Stimulated activated CD4-positive, alpha-beta T cell treated with anti-CD3 and anti-CD28 coated beads, TNF-alpha, amount 100 ng/mL, for 4 hours (primary cell): ENCODE results near the gene ADCY1.

Experiments
- DNase-seq, 3 experiments: peaks; one replicate each; pipeline ENCODE4 v3.0.0-alpha.2; 2020; ENCODE audit warnings: low read depth in 3 of 3

The ADCY1 gene

DNA sequence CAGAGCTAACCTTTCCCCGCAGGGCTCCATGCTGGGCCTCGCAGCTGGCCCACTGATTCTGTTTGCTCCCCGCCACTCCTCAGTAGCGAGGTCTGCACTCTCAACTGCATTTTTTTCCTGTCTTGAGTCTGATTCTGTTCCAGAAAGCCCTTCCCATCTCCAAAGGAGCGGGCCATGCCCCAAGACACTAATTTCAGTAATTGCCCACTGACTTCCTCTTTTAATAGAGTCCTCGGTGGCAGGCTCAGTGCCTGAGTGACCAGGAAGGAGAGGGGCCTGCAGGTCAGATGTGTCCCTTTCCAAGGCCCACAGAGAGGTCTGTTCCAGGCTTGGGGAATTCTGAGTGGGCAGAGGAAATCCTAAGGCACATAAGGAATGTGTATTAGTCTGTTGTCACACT, 77.4 kb downstream of the ADCY1 start:
- DNase-seq: no peak

DNA sequence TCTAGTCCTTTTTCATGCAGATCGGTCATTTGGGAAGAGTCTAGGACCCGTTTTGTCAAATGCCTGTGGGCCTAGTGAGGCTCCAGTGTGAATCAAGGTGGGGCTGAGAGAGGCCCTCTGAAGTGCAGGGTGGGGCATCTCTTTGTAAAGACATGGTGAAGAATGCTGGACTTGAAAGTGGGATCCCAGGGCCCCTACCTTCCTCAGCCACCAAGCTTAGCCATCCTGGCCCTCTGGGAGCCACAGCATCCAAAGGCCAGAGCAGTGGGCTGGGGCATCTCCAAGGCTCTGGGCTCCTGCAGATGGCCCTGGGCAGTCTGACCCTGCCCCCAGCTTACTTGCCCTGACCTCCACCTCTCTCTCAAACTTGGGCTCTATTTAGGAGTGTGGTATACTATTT, 78.5 kb downstream of the ADCY1 start:
- no peak for DNase-seq

DNA sequence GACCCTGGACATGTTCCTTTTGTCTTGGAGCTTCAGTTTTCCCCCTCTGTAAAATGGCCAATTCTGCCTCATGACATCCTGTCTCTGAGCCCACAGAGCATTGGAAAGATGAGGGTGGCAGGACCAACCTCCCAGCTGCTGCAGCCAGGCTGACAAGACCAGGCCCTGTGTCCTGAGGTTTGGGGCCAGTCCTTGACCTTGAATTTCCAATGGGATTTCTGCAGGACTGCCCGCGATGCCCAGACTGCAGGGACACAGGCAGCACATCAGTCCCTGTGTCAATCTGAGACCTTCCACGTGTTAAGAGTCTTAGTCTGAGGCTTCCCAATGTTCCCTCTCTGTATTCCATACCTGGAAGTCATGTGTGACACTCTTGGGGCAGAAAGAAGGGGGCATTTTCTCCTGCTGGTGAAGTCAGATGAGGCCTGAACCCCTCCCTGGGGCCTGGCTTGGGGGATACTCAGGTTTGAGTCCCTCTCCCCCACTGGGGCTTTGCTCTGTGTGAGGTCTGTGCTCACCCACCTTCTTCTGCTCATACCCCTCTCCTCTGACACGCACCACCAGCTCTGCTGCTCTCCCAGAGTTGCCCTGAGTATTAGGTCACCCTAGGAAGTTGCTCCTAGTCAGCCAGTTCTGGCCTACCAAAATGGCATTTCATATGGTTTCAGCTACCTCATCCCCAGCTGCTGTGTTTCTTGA, 79.2 kb downstream of the ADCY1 start:
- DNase-seq: no peak

DNA sequence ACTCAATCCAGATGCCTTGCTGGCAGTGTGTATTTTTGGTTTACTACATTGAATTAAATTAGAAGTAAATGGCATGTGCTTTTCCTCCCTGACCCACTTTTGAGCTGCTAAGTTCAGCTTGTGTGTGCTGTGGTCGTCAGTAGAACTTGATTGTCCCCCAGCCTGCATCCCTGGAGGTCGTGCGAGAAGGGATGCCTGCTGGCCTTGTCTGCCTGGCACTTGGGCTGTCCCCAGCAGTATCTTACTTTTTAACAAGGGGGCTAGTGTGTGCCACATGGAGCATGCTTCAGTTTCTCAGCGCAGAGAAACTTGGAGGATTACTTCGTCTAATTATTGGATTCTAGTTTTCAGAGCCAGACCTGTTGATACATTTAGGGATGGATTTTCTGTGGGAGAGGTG, 80.2 kb downstream of the ADCY1 start:
- DNase-seq: no peak

DNA sequence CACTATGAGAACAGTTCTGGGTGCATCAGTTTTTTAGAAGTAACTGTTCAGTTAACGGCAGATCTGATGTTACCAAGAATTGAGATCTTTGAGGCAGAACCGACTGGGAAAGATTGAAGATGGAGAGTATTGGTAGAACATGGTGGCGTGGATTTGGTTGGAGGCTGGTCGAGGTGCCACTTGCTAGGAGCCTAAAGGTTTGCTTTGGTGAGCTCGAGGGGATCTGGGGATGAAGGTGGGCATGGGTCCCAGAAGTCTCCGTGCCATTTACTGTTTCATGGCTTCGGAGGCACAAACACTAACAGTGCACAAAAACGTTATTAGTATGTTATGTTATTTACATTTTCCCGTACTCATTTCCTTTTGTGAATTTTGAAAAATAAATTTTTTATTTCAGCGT, 81.4 kb downstream of the ADCY1 start:
- DNase-seq: no peak

DNA sequence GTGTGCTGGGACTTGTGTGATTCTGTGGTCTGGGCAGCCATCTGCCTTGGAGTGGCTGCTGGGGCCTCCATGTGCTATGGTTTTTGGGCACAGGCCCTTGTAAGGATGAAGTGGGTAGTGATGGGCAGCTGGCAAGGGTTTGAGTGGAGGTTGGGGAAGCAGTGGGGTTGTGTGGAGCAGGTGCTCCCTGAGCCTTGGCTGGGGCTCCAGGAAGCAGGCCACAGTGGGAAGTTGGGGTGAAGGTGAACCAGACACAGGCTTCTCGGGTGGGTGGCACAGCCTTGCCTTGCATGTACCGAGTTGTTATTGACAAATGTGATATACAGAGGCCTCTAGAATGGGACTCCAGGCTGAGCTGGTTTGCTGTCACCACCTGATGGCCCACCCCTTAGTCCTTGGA, 82.3 kb downstream of the ADCY1 start:
- DNase-seq: no peak

DNA sequence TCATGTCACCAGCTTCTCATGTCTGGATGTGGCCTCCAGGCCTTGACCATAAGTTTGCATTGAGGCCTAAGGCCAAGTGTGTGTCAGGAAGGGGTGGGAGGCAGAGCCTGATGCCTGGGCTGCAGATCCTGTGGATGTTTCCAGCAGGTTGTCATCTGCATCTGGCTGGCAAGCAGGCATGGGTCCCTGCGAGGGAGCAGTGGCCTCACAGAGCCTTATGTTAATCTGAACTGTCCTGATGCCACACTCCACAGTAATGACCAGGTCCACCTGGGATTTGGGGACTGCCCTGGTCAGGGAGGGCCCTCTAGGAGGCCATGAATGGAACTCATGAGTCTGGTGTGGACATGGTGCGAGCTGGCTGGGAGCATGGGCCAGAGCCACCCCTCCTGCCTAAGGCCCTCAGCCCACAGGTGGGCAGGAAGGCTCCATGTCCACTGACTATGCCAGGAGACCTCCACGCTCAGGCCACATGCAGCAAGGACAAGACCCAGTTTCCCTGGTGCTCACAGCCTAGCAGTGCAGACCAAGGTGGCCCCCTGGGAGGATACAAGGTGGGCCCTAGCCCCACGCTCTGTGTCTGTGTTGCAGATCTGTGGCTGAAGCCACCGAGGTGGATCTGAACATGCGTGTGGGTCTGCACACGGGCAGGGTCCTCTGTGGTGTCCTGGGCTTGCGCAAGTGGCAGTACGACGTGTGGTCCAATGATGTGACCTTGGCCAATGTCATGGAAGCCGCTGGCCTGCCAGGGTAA, 83.1 kb downstream of the ADCY1 start:
- DNase-seq: no peak

DNA sequence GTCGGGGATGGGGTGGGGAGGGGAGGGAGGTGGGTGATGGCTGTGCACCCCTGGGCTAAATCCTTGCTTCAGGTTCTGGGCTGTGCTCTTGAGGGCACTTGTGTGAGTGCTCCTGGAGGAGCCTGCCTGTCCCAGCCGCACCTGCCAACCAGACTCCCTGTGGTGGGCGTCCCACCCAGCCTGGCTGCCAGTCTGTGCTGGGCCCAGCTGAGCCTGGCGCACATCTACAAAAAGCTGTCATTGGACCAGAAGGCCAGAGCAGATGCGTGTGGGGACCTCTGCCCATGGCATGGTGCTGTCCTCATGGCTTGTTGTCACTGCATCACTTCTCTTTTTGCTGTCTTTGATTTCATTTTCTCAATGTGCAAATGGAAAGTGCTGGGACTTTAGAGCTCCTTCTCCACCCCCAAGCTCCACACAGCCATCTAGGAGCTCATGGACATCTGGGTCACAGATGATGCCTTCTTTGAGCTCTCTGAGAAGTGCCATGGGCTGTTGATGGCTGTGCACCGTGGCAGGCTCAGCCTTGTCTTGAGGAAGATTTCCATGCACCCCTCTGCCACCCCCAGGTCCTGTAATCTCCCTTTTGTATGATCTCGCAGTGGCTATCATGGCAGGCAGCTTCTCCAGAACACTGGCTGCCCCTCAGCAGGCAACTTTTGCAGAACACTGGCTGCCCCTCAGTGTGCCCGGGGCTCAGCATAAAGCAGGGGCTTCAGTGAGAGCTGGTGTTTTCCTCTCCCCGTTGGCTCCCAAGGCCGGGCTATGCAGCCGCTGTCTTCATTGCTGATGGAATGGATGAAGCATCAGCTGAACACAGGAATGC, 83.9 kb downstream of the ADCY1 start:
- DNase-seq: no peak

DNA sequence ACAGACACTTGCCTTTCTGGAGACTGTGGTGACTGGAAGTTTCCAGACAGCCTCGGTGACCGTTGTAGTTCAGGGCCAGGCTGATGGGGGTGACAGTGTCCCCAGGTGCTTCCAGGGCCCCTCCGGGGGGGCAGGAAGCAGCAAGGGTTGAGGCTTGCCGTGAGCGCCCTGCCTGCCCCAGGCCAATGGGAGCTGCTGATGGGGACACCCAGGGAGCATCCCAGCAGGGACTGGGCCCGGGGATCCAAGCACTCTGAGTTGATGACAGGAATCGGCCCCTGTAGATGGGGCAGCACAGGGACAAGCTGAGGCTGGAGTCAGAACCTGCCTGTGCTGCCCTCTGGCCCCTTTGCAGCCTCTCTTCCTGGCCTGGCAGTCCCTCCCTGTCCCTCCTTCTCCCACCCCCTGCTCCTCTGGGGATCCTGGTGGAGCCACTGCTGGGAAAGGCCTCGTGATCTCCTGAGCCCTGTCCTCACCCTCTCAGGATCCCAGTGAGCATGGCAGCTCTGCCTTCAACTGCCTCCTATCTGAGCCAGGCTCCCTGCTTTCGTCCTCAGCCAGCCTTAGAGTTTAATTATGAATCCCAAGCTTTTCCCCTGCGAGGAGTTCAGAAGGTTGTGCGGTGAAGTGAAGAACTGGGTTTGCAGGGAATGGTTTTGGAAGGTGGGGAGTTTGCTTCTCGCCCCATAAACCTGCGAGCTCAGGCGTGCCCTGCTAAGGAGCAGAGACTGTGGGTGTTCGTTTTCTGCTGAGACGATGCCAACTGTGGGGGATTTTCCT, 84.7 kb downstream of the ADCY1 start:
- DNase-seq: no peak

DNA sequence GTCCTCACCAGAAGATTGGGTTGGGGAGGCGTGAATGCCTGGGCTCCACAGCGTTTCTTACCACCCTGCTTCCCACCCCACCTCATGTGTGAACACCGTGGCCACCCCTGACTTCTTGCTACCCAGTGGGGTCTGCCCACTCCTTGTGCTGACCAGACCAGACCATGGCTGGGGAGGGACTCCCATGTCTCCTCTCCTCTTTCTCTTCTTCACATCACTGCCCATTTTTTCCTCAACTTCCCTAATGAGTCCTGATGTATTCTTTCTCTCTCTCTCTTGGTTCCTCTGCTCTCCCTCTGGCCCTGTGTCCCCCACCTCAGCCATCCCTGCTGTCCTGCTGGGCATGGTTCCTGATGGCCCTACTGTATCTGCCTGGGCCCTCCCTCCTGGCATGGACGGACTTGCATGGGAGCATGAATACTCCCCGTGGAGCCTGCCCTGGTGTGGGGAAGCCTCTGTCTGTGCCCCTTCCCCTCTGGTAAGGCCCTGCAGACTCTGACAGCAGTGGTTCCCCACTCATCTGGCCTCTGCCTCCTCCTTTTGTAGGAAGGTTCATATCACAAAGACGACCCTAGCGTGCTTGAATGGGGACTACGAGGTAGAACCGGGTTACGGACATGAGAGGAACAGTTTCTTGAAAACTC, 85.5 kb downstream of the ADCY1 start:
- DNase-seq: no peak

DNA sequence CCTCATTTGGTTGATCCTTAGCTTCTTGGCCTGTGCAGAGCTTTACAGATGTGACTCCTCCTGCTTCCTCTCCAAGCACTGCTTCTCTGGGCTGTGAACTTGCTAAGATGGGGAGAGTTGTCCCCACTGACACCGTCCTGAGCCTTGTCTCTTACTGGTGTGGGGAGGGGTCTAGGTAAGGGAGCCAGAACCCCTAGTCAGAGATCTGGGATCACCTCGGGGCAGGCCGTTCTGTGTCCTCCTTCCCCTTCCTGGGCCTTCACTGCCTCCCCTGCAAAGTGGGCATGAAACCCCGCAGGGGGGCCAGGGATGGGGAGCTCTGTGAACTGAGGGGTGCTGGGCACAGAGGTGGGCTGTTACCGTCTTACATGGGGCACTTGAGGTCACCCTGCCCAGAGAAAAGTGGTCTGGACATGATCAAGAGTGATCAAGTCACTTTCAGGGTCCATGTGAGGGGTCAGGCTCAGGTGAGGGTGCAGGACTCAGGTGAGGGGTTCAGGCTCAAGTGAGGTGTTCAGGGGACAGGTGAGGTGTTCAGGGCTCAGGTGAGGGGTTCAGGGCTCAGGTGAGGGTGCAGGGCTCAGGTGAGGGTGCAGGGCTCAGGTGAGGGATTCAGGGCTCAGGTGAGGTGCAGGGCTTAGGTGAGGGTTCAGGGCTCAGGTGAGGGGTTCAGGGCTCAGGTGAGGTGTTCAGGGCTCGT, 86.2 kb downstream of the ADCY1 start:
- DNase-seq: no peak

DNA sequence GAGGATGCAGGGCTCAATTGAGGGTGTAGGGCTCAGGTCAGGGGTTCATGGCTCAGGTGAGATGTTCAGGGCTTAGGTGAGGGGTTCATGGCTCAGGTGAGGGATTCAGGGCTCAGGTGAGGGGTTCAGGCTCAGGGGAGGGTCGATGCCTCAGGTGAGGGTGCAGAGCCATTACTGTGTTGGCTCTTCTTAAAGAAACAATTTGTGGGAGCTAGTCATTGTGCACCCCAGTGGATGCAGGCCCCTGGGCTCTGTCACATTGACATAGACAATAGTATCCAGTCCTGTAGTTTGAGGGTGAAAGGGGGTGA, 86.7 kb downstream of the ADCY1 start:
- DNase-seq: no peak

DNA sequence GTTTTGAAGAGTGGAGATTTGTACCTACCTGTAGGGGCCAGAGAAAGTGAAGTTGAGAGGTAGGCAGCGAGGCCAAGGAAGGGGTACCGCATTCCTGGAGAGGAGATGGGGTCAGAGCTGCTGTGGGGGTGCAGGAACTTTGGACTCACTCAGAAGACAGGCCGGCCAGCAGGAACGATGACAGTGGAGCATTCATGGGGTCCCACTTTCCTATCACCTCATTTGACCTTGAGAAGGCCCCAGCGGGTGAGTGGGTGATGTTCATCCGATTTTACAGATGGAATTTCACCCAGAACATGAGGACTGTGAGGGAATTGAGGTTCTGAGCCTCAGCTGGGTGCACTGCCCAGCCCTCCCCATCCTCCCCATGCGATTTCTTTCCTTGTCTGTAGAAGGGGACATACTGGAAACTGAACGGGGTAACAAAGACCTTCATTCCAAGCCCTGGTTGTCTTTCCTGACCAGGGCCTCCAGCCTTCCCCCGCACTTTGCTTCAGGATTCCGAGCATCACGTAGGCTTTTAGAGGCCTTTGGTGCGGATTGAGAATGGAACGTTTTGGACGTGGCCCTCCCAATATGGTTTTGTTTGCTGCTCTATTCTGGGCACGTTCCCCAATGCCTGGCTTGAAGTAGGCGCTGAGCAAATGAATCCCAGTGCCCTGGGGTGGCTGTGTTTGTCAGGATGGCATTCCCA, 87.3 kb downstream of the ADCY1 start:
- DNase-seq: no peak

DNA sequence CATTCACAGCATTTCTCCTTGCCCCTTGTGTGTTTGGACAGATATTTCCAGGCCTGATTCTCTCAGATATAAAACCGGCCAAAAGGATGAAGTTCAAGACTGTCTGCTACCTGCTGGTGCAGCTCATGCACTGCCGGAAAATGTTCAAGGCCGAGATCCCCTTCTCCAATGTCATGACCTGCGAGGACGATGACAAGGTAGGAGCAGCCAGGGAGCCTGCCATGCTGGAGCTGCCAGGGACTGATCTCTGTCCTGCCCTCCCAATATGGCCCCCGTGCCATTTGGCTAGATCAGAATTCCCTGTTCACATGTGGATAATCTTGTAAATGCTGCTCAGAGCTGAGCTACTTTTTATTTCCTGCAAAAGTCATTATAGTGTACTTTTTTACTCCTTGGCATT, 87.8 kb downstream of the ADCY1 start:
- DNase-seq: no peak

DNA sequence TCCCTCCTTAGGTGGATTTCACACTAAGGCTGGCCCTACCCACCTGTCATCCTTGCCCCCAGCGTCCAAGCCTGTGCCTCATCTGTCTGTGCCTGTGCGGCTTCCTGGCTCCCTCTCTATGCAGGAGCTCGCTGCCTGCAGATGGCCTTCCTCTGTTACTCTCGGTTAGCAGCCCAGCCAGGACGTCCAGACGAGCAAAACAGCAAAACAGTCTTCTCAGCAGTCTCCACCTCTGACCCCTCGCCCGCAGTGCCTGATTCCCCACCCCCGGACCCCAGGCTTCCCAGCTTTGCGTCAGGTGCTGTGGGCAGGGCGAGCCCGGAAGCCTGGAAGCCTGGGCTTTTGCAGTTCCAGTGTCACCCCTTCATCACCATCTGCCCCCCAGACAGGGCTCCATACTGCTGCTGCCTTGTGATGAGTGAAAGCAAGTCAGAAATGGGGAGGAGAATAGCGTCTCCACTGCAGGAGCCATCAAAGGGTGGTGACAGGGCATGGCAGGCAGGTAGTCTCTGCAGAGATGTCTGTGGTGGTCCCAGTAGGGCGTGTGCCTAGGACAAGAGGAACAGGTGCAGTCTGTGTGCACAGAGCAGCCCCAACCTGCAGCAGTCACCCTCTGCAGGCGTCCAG, 88.5 kb downstream of the ADCY1 start:
- no peak for DNase-seq

DNA sequence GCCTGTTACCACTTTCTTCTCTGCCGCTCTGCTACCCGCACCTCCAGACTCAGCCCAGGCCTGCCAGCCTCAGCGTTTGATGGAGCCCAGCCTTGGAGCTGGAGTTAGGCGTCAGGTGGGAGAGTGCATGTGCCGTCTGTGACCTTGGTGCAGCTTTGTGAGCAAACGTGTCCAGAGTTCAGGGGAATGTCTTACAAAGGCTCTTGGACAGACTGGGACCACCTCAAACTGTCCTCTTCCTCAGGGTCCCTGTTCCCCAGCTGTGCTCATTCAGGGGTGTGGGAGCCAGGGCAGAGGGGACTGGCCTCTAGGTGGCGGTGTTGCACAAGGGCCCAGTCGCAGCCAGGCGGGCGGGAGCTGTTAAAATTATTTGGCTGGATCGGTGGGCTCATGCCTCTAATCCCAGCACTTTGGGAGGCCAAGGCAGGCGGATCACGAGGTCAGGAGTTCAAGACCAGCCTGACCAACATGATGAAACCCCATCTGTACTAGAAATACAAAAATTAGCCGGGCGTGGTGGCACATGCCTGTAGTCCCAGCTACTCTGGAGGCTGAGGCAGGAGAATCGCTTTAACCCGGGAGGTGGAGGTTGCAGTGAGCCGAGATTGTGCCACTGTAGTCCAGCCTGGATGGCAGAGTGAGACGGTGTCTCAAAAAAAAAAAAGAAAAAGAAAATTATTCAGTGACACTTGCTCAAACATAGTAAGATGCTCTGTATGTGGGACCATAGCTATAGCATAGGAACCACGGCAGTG, 89.2 kb downstream of the ADCY1 start:
- DNase-seq: no peak

DNA sequence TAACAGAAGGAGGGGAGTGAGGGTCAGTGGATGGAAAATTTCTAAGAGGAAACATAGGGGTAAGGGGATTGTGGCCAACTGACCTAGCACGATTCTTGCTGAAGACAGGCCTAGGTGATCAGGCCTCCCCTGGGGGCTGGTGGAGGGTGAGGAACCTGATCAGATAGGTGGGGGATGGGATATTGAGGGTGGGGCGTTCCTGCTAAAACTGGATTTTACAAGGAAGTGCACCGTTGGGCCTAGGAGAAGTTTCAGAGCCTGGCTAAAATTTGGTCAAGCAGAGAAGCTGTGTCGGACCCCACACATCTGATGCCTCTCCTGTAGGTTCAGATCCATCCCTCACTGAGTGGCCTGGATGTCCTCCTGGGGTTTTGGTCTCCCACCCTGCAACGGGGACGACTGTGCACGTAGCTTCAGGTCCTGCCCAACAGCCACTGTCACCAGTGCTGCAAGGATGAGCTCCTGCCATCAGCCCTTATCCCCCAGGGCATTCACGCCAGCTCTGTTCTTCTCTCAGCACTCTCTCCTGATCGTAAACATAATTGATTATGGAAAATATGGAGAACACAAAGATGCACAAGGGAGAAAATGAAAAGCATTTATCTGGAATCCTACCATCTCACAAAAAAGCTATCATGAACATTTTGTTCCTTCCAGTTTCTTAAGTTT, 89.9 kb downstream of the ADCY1 start:
- no peak for DNase-seq

DNA sequence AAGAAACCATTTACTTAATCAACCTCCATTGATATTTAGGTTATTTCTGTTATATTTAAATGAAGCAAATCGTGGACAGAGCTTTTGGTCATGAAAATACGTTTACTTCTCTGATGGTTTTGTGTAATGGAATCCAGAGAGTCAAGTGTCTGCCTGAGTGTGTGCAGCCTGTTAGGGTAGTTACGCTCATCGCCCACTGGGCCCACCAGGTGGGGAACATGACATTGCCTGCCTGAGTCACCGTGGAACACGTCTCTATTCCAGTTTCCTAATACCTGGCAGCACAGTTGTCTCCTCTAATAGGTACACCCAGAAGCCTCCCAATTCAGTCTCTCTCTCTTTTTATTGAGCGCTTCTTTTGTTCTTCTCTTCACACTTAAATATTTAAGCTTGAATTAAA, 91.0 kb downstream of the ADCY1 start:
- DNase-seq: no peak

DNA sequence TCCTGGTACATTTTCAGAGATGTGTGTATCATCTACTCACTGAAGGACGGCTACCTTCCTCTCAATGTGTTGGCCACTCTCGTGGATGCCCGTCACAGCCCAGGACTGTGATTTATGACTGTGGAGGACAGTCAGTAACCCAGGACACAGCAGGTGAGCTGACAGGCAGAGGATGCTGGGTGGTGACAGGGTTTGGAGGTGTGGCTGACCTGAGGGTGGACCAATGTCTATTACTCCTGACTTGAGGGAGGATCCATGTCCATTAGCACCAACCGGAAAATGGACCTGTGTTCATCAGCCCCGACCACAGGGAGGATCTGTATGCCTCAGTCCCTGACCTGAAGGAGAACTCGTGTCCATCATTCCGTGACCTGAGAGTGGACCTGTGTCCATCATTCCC, 96.1 kb downstream of the ADCY1 start:
- DNase-seq: no peak
